Large intestine (tissue), 3 donors: Measurements from ENCODE around the gene NPM1. TPM values are rescaled to one million over a fixed set of nuclear protein-coding genes. Genes with fewer than 3 reads are reported as not detected.
"Not testable (repeated sequence)": the region's sequence is repeated elsewhere in the genome, so short reads cannot be mapped to it uniquely, and the experiment has no call there.

ENCODE experiments used
- DNase-seq, 2 donors: peaks; one replicate each; pipeline versions ENCODE4 v3.0.0 to v3.0.0-alpha.2; 2013
- H3K27ac ChIP-seq: one replicate; pipeline ENCODE4 v1.5.1; 2013; ENCODE audit warnings: low read length
- H3K27me3 ChIP-seq: 2 replicates; pipeline ENCODE4 v1.6.1; 2013; ENCODE audit warnings: low read length; ENCODE audit not compliant: control insufficient read depth, insufficient read depth
- H3K36me3 ChIP-seq: 2 replicates; pipeline ENCODE4 v1.6.1; 2013; ENCODE audit warnings: low read length; ENCODE audit not compliant: control insufficient read depth, insufficient read depth
- H3K4me1 ChIP-seq: one replicate; pipeline ENCODE4 v1.6.1; 2013; ENCODE audit warnings: low read length; ENCODE audit not compliant: control insufficient read depth, insufficient read depth
- H3K4me3 ChIP-seq: one replicate; pipeline ENCODE4 v1.5.1; 2013; ENCODE audit warnings: low read length
- H3K9me3 ChIP-seq: one replicate; pipeline ENCODE4 v1.6.1; 2013; ENCODE audit warnings: mild to moderate bottlenecking, low read depth, low read length, moderate library complexity; ENCODE audit not compliant: control insufficient read depth
- WGBS: methylation state at CpG from one replicate; pipeline ENCODE4 v1.1.5; 2013; ENCODE audit warnings: low lambda C conversion rate; ENCODE audit not compliant: insufficient coverage; 5-methylcytosine and 5-hydroxymethylcytosine counted together
- polyA plus RNA-seq: library from polyadenylated mRNA; unstranded; fragments of 120-200 nt; gene quantifications from one replicate; pipeline ENCODE4 v1.2.1, GENCODE V29; 2013

NPM1 gene
- polyA plus RNA-seq, 1 donor, result 2,359 TPM

DNA sequence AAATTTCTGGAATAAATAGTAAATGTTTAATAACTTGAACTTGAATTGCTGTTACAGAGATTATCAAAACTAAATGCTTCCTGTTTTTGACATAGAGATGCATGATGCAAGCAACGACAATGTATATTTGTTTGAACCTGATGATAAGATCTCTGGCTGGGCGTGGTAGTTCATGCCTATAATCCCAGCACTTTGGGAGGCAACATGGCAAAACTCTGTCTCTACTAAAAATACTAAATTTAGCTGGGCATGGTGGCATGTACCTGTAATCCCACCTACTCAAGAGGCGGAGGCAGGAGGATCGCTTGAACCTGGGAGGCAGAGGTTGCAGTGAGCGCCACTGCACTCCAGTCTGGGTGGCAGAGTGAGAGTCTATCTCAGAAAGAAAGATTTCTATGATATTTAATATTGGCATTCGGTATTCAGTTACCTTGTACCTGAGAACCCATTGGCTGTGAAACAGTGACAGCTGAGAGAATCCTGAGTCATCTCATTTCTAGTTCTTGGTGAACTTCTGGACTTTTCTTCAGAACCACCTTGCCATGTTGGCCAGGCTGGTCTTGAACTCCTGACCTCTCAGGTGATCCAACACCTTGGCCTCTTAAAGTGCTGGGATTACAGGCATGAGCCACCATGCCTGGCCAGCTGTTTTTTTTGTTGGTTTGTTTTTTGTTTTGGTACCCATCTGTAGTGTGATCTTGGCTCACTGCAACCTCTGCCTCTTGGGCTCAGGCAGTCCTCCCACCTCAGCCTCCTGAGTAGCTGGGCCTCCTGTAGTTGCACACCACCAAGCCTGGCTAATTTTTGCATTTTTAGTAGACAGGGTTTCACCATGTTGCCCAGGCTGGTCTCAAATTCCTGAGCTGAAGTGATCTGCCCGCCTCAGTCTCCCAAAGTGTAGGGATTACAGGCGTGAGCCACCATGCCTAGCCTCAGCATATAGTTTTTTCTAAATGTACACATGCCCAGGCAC is 21.8 kb downstream of the NPM1 start:
- Histone ChIP-seq H3K27me3 (no peaks in the 10 kb centered on the region), H3K4me3 (no peak overlapping the region), H3K9me3 (no peaks in the 10 kb centered on the region), H3K4me1 (no peaks in the 10 kb centered on the region), H3K36me3 (peaks cover 73% of the 10 kb centered on the region), H3K27ac (no peak overlapping the region)
- WGBS, result no CpG with 5 or more reads among the region's 8 CpGs
- no peak for DNase-seq

DNA sequence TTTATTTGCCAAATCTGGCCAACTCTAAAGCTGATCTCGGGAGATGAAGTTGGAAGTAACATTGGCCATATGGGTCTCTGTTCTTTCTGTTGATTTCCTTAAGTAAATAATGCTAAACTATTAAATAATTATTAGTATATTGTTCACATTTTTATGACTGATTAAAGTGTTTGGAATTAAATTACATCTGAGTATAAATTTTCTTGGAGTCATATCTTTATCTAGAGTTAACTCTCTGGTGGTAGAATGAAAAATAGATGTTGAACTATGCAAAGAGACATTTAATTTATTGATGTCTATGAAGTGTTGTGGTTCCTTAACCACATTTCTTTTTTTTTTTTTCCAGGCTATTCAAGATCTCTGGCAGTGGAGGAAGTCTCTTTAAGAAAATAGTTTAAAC is 22.5 kb downstream of the NPM1 start:
- Histone ChIP-seq H3K27ac (no peak overlapping the region), H3K27me3 (no peaks in the 10 kb centered on the region), H3K9me3 (no peaks in the 10 kb centered on the region), H3K4me1 (no peaks in the 10 kb centered on the region), H3K4me3 (no peak overlapping the region), H3K36me3 (peaks cover 69% of the 10 kb centered on the region)
- WGBS, result no CpG with 5 or more reads among the region's 1 CpG
- no peak for DNase-seq

DNA sequence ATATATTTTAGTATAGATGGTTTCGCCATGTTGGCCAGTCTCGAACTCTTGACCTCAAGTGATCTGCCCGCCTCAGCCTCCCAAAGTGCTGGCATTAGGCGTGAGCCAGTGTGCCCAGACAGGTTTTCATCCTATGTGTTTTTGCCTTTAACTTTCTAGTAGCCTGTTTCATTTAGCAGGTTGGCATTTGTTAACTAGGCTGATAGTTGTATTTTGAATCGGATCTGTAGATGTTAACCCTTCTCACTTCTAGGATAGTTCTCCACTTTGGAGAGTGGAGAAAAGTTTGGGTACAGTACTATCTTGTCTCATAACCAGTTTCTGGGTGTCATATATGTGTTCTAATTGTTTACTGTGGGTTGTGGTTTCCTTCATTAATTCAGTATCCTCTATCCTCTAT is 24.5 kb downstream of the NPM1 start:
- Histone ChIP-seq H3K4me3 (no peak overlapping the region), H3K27me3 (no peaks in the 10 kb centered on the region), H3K36me3 (peaks cover 55% of the 10 kb centered on the region), H3K27ac (no peak overlapping the region), H3K4me1 (no peaks in the 10 kb centered on the region), H3K9me3 (no peaks in the 10 kb centered on the region)
- DNase-seq, result no peak
- WGBS, result 100% methylated on average over 2 of the region's 5 CpGs

DNA sequence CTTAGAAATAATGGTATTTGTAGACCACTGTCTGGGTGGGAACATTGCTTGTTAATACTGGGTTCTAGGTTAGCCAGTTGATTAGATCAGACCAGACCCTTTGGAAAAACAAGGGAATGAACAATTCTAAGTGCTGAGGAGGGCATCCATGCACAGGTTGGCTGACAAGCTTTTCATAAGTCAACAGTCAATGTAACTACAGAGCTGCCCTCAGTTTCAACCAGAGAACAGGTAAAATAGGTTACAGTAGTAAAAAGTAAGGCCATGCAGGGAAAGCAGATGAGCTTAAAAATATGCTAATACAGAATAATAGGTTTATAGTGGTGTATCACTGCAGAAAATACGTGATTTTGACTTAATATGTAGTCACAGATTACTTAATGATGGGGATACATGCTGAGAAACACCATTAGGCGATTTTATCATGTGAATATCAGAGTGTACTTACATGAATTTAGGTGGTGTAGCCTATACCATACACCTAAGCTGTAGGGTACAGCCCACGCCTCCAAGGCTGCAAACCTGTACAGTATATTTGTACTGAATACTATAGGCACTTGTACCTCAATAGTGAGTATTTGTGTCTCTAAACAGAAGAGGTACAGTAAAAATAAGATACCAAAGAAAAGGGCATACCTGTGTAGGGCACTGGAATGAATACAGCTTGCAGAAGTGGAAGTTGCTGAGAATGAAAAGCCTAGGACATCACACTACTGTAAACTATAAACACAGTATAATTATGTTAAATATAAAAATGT is 25.7 kb downstream of the NPM1 start:
- no peaks in the 10 kb centered on the region for H3K9me3 ChIP-seq
- H3K36me3 ChIP-seq, result peaks cover 46% of the 10 kb centered on the region
- no peaks in the 10 kb centered on the region for H3K4me1 ChIP-seq
- WGBS, result 92% methylated on average over 2 of the region's 3 CpGs
- no peak overlapping the region for H3K4me3 ChIP-seq
- no peak overlapping the region for H3K27ac ChIP-seq
- no peak for DNase-seq
- no peaks in the 10 kb centered on the region for H3K27me3 ChIP-seq

DNA sequence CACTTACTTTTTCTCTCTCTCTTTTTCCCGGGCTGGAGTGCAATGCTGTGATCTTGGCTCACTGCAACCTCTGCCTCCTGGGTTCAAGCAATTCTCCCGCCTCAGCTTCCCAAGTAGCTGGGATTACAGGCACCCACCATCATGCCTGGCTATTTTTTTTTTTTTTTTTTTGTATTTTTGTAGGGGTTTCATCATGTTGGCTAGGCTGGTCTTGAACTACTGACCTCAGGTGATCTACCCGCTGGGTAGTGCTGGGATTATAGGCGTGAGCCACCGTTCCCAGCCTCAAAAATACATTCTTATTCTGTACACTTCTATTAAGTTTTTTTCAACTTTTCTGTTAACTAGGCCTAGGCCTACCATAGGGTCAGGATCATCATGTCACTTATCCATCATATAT is 26.3 kb downstream of the NPM1 start:
- H3K36me3 ChIP-seq, result peaks cover 40% of the 10 kb centered on the region
- no CpG with 5 or more reads among the region's 5 CpGs for WGBS
- H3K4me1 ChIP-seq, H3K9me3 ChIP-seq, DNase-seq, H3K4me3 ChIP-seq, H3K27ac ChIP-seq, H3K27me3 ChIP-seq: not testable (repeated sequence)

DNA sequence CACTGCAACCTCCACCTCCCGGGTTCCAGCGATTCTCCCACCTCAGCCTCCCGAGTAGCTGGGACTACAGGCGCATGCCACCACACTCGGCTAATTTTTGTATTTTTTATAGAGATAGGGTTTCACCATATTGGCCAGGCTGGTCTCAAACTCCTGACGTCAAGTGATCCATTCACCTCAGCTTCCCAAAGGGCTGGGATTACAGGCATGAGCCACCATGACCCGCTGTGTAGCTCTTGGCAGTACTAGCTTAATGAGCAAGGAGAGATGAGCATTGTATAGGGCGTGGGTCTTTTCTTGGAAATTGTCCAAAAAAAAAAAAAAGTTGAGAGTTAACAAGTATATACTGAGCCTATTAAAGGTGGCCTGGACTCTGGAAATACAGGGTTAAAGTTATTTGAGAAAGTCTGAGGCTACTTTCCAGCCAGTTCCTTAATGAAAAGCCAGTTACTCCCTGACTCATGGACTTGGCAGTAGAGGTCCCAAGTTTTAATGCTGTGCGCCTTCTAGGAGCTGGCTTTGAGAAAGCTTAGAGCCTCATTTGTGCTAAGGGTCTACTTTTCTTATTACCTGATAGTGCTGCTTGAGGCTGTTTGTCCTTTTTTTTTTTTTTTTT is 27.6 kb downstream of the NPM1 start:
- DNase-seq, result no peak
- no CpG with 5 or more reads among the region's 9 CpGs for WGBS
- peaks cover 29% of the 10 kb centered on the region for H3K36me3 ChIP-seq
- no peak overlapping the region for H3K4me3 ChIP-seq
- peaks cover 8% of the 10 kb centered on the region for H3K27me3 ChIP-seq
- no peaks in the 10 kb centered on the region for H3K9me3 ChIP-seq
- H3K27ac ChIP-seq, result no peak overlapping the region
- peaks cover 6% of the 10 kb centered on the region for H3K4me1 ChIP-seq

DNA sequence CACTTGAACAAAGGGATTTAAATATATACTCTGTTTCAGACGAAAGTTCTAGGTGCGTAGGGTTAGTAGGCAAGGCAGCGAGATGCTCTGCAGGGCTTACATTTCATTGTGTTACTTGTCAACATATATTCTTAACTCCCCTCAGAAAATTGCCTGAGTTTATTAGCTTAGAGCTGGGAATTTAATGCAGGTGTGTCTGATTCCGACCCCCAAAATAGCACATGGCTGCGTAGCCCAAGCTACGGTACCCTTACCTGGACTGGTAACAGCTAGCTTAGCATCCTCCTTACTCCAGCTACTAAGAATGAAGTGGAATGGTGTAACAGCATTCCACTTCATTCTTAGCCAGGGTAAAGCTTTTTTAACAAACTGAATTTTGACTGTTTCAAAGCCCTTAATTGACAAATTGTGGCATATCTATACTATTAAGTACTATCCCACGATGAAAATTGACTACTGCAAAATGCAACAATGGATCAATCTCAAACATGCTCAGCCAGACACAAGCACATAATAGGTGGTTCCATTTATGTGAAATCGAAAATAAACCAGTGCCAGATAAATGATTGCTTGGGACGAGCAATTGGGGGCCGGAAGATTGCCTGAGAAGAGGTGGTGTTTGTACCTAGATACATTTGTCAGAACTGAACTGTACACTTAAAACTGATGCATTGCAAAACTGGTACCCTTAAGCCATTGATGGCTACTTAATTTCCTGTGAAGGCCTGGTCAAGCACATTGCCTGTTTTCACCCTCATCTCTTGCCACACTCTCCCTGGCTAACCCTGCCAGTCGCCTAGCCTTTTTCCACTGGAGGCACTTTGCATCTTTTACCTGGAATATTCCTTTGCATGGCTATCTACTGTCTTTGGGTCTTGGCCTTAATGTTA is 28.8 kb downstream of the NPM1 start:
- peaks cover 6% of the 10 kb centered on the region for H3K4me1 ChIP-seq
- WGBS, result no CpG with 5 or more reads among the region's 11 CpGs
- H3K27ac ChIP-seq, result no peak overlapping the region
- H3K27me3 ChIP-seq, result peaks cover 18% of the 10 kb centered on the region
- no peak for DNase-seq
- H3K4me3 ChIP-seq, result no peak overlapping the region
- peaks cover 22% of the 10 kb centered on the region for H3K36me3 ChIP-seq
- no peaks in the 10 kb centered on the region for H3K9me3 ChIP-seq

DNA sequence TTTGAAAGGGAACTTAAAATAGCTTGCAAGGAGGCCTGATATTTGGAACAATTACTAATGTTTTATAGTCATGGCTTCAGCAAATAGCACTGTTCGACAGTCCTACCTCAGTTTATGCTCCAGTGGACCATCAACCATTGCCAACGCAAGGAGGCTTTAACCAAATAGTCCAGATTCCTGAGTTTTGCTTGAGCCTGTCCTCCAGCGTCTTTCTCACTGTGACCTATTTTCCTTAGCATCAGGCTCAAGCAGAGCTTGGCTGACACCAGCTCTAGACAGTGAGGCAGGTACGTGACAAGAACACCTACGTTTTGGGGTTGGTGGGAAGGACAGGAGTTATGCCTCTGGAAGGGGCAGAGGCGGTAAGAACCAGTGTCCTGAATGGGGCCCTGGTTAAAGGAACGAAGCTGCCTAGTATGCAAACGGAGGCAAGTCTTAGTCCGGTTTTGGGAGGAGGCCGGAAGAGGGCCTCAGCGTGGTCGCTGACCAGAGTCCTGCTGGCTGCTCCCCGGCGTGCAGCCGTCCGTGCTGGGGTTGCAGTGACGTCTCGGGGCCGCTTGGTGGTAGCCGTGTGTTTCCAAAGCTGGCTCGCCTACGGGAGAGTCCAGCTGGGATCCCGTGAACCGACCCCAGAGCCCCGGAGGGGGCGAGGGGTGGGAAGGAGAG is 30.8 kb downstream of the NPM1 start:
- Histone ChIP-seq H3K4me1 (peaks cover 6% of the 10 kb centered on the region), H3K27ac (no peak overlapping the region), H3K9me3 (no peaks in the 10 kb centered on the region), H3K4me3 (peak overlapping the region; percentile 45), H3K36me3 (peaks cover 4% of the 10 kb centered on the region), H3K27me3 (peaks cover 32% of the 10 kb centered on the region)
- WGBS, result no CpG with 5 or more reads among the region's 26 CpGs
- DNase-seq, result peak; percentile 66 to 70

DNA sequence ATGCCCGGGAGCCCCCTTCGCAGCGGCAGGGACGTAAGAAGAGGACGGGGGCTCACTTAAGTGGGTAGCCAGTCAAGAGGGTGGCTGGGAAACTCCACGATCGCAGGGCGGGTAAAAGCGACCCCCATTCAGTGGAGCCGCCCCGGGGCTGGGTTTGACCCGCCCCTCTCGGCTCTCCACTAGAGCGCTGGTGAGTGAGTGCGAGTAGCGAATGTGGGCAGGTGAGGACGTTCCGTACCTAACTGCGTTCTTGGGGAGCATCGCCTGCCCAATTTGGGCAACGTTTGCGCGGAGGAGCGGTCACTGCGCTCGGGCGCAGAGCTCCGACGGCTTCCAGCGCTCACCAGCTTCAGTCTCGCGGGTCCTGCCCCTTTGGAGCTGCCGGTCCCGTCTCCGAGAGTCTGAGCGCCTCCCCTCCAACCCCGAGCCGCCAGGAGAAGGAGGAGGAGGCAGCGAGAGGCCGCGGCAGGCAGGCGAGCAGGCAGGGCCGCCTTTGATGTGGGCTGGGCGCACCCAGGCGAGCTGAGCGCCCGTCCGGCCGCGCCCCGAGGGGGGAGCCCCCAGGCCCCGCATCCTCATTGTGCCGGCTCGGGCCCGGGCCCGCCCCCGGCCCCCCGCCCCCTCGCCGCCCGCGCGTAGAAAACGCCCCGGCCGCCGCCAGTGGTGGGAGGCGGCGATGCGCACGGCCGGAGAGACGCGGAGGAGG is 31.5 kb downstream of the NPM1 start, which contains the start of gene FGF18:
Gene FGF18, plus strand, starts transcription at position 666 of the 706 bp plus-strand sequence. CDS start 553 bp downstream, outside the sequence.
- H3K4me3 ChIP-seq, result peak within 1 kb of the TSS; percentile 45
- WGBS, result no CpG with 5 or more reads among the region's 74 CpGs
- H3K27ac ChIP-seq, result no peak within 1 kb of the TSS

More for the DNA sequence above, 31.5 kb downstream of the NPM1 start, which contains the start of gene FGF18:
- Histone ChIP-seq H3K9me3 (no peaks in the 10 kb centered on the region), H3K27me3 (peaks cover 34% of the 10 kb centered on the region), H3K4me1 (peaks cover 6% of the 10 kb centered on the region), H3K36me3 (peaks cover 1% of the 10 kb centered on the region)
- DNase-seq, result peak; percentile 19 to 65
